Activated CD4-positive, alpha-beta T cell treated with anti-CD3 and anti-CD28 coated beads, Interleukin-2, Interleukin-4, amounts not matched to agents 100 ng/mL and 50 ng/mL, durations not matched to agents 16 hours and 8 hours (primary cell): ENCODE measurements around the gene FNDC4.
"Not testable (repeated sequence)": the region's sequence is repeated elsewhere in the genome, so short reads cannot be mapped to it uniquely, and the experiment has no call there.

Experiments
- DNase-seq: peaks from one replicate; pipeline ENCODE4 v3.0.0-alpha.2; 2020; ENCODE audit warnings: low spot score

The FNDC4 gene, protein sequence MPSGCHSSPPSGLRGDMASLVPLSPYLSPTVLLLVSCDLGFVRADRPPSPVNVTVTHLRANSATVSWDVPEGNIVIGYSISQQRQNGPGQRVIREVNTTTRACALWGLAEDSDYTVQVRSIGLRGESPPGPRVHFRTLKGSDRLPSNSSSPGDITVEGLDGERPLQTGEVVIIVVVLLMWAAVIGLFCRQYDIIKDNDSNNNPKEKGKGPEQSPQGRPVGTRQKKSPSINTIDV

DNA sequence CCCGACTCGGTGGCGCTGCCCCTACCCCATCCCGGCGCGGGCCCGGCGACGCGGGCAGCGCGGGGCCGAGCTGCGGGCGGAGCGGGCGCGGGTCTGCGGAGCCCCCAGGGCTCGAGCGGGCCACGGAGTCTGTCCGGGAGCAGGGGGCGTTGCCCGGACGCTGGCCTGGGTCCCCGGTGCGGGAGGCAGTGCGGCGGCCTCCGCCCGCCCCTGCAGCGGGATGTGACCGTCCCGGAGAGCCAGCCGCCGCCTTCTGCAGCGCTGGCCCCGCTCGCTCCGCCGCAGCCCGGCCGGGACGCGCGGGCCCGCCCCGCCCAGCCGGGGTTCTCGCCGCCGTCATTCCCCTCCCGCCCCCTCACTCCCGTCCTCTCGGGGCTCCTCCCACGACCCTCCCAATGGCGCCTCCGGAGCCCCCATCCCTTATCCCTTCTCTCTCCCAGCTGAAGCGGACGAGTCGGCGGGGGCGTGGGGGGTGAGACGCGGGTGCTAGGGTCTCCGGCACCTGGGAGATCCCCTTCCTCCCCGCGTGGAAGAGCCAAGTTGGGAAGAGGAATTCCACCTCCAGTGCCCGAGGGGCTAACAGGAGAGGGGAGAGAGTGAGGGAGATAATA lies at the start of gene FNDC4:
FNDC4 (minus strand) TSS at position 257 of the 611 bp plus-strand sequence. CDS start 521 bp downstream, outside the sequence.
- DNase-seq: no peak

DNA sequence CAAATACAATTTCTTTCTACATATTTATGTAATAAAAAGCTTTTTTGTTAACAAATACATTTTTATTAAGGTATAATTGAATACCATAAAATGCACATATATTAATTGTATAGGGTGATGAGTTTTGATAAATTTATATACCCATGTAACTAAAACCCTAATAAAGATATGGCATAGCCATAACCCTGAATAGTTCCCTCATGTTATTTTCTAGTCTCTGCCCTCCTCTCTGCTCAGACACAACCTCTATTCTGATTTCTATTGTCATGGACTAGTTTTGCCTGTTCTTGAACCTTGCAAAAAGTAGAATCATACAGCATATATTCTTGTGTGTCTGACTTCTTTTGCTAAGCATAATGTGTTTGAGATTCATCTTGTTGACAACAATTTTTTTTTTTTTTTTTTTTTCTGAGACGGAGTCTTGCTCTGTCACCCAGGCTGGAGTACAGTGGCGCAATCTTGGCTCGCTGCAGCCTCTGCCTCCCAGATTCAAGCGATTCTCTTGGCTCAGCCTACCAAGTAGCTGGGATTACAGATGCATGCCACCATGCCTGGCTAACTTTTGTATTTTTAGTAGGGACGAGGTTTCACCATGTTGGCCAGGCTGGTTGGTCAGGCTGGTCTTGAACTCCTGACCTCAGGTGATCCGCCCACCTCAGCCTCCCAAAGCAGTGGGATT lies 49.3 kb upstream of the FNDC4 start:
- DNase-seq: no peak

DNA sequence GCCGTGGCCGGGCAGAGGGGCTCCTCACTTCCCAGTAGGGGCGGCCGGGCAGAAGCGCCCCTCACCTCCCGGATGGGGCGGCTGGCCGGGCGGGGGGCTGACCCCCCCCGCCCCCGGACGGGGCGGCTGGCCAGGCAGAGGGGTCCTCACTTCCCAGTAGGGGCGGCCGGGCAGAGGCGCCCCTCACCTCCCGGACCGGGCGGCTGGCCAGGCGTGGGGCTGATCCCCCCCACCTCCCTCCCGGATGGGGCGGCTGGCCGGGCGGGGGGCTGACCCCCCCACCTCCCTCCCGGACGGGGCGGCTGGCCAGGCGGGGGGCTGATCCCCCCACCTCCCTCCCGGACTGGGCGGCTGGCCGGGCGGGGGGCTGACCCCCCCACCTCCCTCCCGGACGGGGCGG lies 44.6 kb upstream of the FNDC4 start:
- not testable (repeated sequence) for DNase-seq

DNA sequence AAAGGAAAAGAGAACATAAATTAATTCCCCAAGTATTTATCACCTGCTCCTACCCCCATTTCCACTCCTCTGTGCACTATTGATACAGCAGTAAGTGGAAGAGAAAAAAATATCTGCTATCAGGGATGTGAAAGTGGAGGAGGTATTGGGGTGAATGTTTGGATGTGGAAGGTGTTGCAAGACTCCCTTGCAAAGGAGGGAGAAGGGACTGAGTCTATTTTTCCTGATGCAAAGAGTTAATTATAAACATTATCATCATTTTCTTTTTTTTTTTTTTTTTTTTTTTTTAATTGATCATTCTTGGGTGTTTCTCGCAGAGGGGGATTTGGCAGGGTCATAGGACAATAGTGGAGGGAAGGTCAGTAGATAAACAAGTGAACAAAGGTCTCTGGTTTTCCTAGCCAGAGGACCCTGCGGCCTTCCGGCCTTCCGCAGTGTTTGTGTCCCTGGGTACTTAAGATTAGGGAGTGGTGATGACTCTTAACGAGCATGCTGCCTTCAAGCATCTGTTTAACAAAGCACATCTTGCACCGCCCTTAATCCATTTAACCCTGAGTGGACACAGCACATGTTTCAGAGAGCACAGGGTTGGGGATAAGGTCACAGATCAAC lies 43.9 kb upstream of the FNDC4 start:
- DNase-seq: not testable (repeated sequence)

DNA sequence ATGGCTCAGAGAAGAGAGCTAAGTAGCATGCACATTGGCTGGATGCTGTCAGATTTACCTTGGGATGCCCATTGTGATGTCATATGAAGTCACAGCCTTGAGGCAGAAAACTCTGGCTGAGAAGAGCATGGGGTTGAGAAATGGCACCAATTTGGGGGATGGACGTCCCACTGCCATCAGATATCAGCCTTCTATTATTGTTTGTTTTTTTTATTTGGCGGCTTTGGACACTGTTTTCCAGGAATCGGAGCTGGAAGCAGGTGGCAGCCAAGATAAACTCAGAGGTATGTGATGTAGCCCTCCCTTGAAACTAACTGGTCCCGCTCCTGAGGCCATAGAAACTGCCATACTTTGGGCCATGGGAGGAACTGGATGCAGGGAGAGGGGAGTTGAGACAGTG lies 42.3 kb upstream of the FNDC4 start:
- no peak for DNase-seq

DNA sequence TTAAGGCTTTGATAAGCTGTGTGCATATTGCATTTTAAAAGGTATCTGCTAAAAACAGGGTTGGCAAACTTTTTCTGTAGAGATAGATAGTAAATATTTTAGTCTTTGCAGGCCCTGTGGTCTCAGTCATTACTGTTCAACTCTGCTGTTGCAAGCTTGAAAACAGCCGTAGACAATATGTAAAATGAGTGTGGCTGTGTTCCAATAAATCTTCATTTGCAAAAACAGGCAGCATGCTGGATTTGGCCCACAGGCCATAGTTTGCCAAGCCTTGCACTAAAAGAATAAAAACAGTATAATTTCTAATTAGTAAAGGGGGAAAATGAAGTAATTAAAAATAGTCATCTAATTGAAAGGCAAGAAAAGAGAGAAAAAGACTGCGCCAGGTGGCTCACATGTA lies 37.0 kb upstream of the FNDC4 start:
- no peak for DNase-seq

DNA sequence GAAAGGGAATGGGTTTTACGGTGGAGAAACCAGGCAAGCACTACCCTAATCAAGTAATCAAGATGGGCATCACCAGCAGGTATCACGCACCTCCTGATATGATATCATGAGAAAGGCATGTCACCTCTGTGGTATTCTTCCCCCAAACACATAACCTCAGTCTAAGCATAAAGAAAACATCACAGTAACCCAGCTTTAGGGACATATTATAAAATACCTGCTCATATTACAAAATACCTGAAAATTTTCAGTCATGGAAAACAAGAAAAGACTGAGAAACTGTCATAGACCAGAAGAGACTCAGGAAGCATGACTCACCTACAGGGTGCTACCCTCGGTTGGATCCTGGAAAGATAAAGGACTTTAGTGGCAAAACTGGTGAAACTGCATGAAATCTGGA lies 32.2 kb upstream of the FNDC4 start:
- DNase-seq: no peak

DNA sequence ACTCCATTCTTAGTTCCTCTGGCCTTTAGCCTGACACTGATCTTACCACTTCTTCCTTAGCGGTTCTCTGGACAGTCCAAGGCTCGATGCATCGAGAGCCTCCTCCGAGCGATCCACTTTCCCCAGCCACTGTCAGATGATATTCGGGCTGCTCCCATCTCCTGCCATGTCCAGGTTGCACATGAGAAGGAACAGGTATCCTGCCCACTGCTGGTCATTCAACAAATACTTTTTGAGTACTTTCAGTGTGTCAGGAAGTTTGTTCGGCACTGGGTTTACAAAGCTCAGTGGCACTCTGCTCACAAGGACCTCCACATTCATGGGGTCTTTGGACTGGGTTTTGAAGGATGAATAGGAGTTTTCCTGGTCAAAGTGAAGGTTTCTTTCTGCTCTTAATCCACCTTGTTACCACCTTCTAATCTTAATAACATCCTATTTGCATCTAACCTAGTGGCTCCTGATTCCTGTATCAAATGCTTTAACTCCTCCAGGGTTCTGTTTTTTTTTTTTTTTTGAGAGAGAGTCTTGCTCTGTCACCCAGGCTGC lies 27.5 kb upstream of the FNDC4 start:
- DNase-seq: no peak

DNA sequence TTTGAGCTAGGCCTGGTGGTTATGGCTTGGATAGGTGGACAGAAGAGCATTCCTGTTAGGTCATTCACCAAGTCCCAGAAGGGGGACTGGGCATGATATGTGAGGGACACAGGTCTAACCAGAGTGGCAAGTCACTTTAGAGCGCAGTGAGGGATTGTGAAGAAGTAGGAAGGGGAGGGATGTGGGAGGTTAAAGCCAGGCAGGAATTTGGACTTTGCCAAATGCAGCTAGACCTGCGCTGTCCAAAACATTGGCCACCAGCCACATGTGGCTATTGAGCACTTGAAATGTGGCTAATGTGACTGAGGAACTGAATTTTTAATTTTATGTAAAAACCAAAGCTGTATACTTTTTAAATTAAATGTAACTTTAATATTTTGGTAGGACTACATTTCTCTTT lies 25.3 kb upstream of the FNDC4 start:
- no peak for DNase-seq

DNA sequence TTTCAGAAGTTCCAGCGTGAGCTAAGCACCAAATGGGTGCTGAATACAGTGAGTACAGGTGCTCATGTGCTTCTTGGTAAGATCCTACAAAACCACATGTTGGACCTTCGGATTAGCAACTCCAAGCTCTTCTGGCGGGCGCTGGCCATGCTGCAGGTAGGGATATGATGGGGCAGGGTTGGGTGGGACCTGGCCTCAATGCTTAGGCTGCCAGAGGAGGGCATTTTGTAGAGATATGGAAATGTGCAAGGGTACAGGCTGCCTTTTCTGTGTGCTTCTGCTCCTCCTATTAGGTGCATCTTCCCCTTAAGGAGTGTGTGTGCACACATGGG lies 23.7 kb upstream of the FNDC4 start:
- DNase-seq: no peak

DNA sequence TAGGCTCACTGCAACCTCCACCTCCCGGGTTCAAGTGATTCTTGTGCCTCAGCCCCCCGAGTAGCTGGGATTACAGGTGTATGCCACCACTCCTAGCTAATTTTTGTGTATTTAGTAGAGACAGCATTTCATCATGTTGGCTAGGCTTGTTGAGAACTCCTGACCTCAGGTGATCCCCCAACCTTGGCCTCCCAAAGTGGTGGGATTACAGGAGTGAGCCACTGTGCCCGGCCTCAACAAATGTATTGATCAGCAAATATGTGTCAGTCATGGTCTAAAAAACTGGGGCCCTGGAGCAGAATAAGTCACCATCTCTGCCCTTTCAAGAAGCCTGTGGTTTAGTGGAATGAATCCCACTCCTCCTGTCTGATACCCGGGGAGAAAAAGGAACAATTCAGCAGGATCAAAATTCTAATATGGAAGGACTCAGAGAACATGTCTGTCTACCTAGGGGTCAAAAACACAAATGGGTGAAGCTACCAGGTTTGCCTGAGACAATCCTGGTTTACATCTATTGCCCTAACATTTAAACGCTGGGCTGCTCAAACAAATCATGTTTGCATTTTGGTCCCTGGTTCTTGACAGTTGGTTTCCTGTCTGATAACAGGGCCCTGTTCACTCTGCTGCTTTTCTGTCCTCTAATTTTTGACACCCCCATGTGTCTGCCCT lies 23.2 kb upstream of the FNDC4 start:
- no peak for DNase-seq

DNA sequence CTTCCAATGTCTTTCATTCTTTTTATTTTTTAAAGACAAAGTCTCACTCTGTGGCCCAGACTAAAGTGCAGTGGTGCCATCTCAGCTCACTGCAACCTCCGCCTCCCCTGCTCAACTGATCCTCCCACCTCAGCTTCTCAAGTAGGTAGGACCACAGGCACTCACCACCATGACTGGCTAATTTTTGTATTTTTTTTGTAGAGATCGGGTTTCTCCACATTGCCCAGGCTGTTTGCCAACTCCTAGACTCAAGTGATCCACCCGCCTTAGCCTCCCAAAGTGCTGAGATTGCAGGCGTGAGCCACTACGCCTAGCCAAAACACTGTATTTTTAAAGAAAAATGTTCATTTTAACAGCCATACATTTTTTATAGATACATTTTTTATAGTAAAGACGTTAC lies 14.3 kb upstream of the FNDC4 start:
- DNase-seq: no peak

DNA sequence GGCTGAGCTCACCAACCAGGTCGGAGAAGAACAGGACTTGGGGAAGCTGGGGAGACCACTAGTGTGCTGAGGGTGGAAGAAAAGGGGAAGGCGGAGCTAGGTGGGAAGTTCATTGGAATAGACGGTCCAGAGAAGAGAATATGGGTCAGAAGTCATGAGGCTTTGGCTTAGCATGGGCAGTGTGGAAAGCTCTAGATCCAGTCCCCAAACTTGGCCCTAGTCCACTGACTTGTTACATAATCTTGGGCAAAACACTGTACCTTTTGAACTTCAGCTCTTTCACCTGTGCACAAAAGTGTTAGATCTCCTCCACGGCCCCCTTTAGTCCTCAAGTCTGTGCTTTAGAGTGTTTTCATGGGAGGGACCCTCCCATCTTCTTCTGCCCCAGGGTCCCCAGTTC lies 12.3 kb upstream of the FNDC4 start:
- no peak for DNase-seq

DNA sequence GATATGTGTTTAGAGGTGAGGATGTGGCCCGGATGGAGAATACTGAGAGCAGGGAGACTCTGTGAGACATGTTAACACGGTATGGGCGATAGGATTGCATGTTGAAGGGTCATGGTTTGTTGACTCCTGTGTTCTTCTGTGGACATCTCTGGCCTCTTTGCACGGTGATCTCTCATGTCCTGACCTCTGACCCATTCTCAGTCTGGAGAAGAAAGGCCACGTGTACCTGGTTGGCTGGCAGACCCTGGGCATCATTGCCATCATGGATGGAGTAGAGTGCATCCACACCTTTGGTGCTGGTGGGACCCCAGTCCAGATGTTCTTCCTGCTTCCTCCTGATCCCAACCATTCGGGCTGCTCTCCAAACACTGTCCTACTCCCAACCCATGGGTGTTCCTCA lies 11.6 kb upstream of the FNDC4 start:
- no peak for DNase-seq

DNA sequence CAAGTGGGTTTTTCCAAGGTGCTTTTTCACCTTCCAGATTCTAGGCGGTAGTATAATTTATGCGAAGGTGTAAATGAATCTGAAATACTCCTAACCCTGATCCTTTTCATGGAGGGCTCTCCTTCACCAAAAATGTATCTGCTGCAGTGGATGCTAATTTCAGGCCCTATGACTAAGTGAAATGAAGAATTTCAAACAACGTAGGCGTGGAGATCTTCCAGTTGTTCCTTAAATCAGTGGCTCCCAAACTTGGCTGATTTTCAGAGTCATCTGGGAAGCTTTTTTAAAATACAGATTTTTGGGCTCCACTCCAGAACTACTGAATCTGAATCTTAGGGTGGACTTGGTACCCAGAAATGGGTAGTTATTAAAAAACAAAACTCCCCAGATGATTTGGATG lies 7.1 kb upstream of the FNDC4 start:
- DNase-seq: no peak

DNA sequence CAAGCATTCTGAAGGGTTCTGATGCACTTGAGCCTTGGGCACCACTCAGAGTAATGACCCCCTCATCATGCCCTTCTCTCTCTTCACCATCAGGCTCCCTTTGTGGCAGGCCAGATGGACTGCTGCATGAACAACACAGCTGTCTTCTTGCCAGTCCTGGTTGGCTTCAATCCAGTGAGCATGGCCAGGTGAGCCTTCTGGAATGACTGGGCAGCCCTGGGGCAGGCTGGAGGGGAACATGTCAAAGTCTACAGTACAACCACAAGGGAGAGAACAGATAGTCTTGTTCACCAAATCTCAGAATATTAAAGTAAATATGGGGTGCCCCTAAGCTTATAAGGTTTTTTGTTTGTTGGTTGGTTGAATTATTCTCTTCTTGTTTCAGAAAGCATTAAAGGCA lies 6.0 kb upstream of the FNDC4 start:
- DNase-seq: no peak

DNA sequence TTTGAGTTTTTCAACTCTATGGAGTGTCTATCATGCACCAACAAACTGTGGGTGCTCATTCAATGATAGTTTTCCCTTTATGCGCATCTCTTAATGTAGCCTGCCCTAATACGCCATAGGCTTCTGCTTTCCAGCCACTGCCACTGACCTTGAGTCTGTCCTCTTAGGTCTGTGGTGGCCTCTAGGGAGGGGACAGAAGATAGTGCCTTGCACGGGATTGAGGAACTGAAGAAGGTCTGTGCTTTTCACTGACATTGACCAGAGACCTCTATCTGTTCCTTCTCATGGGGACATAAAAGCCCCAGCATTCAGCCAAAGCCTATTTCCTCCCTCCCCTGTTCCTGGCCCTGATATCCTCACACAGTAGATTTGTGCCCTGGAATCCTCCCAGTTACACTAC lies 4.0 kb upstream of the FNDC4 start:
- DNase-seq: no peak

DNA sequence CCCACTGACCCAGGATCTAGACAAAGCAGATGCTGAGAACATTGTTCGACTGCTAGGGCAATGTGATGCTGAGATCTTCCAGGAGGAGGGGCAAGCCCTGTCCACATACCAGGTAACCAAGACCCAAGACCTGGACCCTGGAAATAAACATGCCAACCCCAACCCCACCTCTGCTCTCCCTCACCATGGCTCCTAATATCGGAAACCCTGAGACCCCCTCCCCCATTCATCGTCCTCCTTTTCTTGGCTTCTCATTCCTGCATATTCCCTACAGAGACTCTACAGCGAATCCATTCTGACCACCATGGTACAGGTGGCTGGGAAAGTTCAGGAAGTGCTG lies 2.3 kb upstream of the FNDC4 start:
- no peak for DNase-seq

DNA sequence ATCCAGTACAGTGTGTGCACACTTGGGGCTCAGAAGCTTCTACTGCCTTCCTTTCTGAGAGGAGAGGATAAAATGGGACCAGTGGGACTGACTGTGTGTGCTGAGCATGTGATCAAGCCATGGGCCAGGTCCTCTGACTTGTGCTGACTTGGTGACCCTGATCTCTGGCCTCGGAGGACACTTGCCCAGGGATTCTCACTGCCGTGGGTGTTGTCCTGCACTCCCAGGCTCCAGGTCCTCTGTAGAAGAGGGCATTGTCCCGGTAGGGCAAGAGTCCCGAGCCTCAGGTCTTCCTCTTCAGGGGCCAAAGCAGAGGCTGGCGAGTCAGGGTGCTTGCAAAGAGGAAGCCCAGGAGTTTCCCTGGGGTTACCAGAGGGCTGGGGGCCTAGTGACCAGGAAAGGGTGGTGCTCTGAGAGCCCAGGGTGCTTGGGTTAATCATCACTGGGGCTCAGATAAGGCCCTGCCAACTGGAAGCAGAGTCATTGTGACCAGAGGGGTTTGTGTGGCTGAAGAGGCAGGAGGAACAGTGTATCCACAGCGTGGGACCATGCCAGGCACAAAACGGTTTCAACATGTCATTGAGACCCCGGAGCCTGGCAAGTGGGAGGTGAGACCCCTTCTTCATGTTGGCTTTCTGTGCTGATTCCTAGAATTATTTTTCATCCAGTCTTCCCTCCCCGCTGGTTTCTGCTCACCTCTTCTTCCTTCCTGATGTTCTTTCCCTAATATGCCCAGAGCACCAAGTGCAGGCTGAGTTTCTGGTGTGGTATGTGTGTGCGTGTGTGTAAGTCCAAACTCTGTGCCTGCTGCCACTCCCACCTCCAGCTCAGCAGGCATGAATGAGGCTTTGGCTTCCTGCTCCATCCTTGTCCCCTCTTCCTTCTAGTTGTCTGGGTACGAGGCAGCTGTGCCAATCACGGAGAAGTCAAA lies 1.6 kb upstream of the FNDC4 start, which contains the start of gene GCKR:
GCKR (plus strand) TSS at position 483 of the 931 bp plus-strand sequence; CDS start at position 549, 66 bp downstream.
- DNase-seq: no peak

DNA sequence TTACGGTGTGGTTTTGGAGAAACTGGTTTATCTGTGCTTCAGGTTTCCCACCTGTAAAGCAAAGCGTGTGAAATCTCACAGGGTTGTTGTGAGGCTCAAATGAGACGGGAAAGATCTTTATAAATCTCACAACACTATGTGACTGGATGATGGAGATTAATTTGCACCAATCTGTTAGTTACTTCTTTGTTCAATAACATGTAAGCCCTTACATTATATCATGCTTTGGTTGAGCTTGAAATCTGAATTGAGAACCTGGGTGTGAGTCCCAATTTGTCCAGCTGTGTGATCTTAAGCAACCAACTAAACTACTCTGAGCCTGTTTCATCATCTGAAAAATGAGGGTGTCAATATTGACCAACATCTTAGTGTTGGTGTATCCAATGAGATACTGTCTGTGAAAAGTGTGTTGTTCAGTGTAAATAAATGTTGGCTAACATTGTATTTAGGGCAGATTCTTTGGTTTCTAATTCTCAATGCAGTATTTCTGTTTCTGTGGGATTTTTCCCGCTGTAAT lies 898 bp upstream of the FNDC4 start:
- DNase-seq: no peak

DNA sequence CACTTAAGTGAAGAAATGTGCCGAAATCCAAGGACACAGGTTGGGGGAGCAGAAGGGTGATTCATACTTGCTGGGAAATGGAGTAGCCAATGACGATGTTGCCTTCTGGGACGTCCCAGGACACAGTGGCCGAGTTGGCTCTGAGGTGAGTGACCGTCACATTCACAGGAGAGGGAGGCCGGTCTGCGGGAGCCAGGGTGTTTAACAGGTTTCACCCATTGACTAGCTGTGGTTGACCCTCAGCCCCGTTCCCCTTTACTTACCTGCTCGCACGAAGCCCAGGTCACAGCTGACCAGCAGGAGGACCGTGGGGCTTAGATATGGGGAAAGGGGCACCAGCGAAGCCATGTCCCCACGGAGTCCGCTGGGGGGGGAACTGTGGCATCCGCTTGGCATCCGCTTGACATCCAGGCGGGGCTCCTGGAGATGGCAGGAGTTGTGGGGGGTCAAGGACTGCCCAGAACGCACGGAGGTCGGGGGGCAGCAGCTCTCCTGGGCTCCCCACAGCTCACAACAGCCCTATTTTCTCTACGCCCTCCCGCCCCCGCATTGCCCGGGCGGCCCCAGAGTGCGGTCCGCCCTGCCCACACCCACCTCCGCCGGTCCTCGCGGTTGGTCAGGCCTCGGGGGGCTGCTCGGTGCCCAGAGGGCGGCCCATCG lies 586 bp downstream of the FNDC4 start:
- DNase-seq: no peak
